ENCODE data around the gene TFF1. TPM values are rescaled to one million over a fixed set of nuclear protein-coding genes. Genes with fewer than 3 reads are reported as not detected.
"Not testable (repeated sequence)": the region's sequence is repeated elsewhere in the genome, so short reads cannot be mapped to it uniquely, and the experiment has no call there.

TFF1 gene
- not detected for polyA plus RNA-seq (ENCODE audit: low read depth in 6 of 6)

DNA sequence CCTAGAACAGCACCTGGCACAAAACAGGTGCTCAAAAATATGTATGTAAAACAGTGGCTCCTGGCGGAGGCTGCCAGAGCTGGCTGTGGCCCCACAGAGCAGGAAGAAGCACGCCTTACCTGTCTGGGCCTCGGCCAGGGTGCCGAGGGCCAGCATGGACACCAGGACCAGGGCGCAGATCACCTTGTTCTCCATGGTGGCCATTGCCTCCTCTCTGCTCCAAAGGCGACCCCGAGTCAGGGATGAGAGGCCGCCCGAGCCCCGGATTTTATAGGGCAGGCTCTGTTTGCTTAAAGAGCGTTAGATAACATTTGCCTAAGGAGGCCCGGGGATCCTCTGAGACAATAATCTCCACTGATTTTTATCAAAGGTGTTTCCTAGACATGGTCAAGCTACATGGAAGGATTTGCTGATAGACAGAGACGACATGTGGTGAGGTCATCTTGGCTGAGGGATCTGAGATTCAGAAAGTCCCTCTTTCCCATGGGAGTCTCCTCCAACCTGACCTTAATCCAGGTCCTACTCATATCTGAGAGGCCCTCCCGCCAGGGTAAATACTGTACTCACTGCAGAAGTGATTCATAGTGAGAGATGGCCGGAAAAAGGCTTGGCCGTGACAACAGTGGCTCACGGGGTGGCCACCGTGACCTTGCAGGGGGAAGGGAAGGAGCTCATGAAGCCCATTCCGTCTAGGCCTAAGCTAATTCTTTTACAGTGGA, at the start of gene TFF1:
Gene TFF1, minus strand, starts transcription at position 244 of the 719 bp plus-strand sequence. Its CDS starts 40 bp downstream, at position 204.
- no peaks in the 10 kb centered on the region for H3K36me3 Mint-ChIP-seq
- no peaks in the 10 kb centered on the region for H3K9me3 Mint-ChIP-seq

GRCh38 chr21:42414928-42415769, 48.8 kb upstream of the TFF1 start:
- peak overlapping the region in 2 of 6 donors; percentile 70 to 84 for H3K27ac Mint-ChIP-seq
- no peaks in the 10 kb centered on the region for H3K9me3 Mint-ChIP-seq
- H3K4me1 Mint-ChIP-seq = peaks cover 0 to 10% (median 0%) of the 10 kb centered on the region in 3 donors
- DNase-seq (peak; percentile 44), ATAC-seq (ENCODE audit: low read depth in 2 of 2) (peak; percentile 84)
- peaks cover 9 to 16% (median 10%) of the 10 kb centered on the region in 3 donors for H3K27me3 Mint-ChIP-seq
- peak overlapping the region in 1 of 8 donors; percentile 36 for H3K4me3 Mint-ChIP-seq
- no peaks in the 10 kb centered on the region for H3K36me3 Mint-ChIP-seq

More for the DNA sequence above, at the start of gene TFF1:
- Mint-ChIP-seq H3K4me3 (peak within 1 kb of the TSS in 1 of 8 donors; percentile 65), H3K27me3 (peaks cover 21 to 39% (median 39%) of the 10 kb centered on the region in 3 donors), H3K4me1 (no peaks in the 10 kb centered on the region), H3K27ac (no peak within 1 kb of the TSS)
- no peak for ATAC-seq (ENCODE audit: low read depth in 2 of 2)
- no peak for DNase-seq

GRCh38 chr21:42414553-42414927, 48.2 kb upstream of the TFF1 start:
- Mint-ChIP-seq H3K36me3 (no peaks in the 10 kb centered on the region), H3K4me1 (peaks cover 0 to 10% (median 0%) of the 10 kb centered on the region in 3 donors)

DNA sequence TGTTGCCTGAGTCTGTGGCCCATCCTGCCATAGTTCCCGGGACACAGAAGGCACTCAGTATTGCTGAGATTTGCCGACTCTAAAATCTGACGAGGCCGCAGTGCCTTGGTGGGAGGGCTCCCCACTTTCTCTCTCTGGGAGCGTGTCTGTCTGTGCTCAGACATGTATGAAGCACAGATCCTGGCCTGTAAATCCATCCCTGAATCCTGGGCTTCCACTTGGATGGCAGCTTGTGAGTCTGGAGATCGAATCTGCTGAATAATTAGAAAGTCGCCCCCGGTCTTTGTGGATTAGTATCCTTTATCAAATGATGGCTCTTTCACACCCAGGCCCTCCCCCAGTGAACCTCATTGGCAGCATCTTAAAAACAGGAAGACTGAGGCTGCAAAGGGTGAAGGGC, 47.7 kb upstream of the TFF1 start:
- Mint-ChIP-seq H3K4me3 (no peak overlapping the region), H3K27ac (peak overlapping the region; percentile 2 to 81 (median 66)), H3K27me3 (peaks cover 7 to 13% (median 7%) of the 10 kb centered on the region in 3 donors), H3K36me3 (no peaks in the 10 kb centered on the region), H3K4me1 (peaks cover 0 to 10% (median 0%) of the 10 kb centered on the region in 3 donors), H3K9me3 (peaks cover 0 to 1% (median 0%) of the 10 kb centered on the region in 7 donors)
- ATAC-seq (ENCODE audit: low read depth in 2 of 2) = no peak
- no peak for DNase-seq

More at GRCh38 chr21:42414553-42414927, 48.2 kb upstream of the TFF1 start:
- peaks cover 0 to 1% (median 0%) of the 10 kb centered on the region in 7 donors for H3K9me3 Mint-ChIP-seq
- peak overlapping the region in 3 of 6 donors; percentile 70 to 84 (median 77) for H3K27ac Mint-ChIP-seq
- peaks cover 10 to 13% (median 12%) of the 10 kb centered on the region in 3 donors for H3K27me3 Mint-ChIP-seq
- no peak for ATAC-seq (ENCODE audit: low read depth in 2 of 2)
- no peak overlapping the region for H3K4me3 Mint-ChIP-seq
- no peak for DNase-seq

DNA sequence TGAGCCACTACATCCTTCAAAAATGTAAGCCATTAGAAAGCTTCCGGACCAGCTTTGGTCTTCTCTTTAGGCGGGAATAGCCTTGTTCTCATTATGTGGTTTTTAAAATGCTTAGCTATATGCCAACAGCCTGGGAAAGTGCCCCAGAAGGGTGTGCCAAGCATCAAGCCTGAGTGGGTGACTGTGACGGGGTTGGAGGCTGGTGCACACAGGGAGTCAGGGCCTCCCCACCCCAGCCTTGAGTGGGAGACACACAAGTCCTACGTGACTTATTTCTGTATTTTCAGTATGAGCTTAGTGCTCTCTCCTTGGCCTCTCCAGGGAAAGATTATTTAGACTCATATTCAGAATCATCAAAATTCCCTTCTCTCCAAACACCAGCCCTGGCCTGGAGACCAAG, 47.2 kb upstream of the TFF1 start:
- DNase-seq = no peak
- H3K27ac Mint-ChIP-seq = peak overlapping the region in 3 of 6 donors; percentile 26 to 77 (median 77)

DNA sequence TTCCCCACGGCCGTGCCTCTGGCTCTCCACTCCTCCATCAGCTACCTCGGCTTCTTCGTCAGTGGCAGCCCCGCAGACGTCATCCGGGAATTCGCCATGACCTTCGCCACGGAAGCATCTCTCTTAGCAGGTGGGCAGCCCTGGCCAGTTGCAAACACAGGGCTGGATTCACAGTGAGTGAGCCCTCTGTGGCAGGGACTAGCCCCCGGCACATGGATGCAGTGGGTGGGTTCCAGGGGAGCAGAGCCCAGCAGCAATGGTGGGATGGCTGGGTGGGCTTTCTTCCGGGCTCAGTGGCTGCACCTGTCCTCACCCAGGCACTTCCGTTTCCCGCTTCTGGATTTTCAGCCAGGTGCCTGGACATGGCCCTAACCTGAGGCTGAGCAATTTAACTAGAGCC, 46.8 kb upstream of the TFF1 start:
- Mint-ChIP-seq H3K27me3 (peaks cover 6 to 9% (median 7%) of the 10 kb centered on the region in 3 donors), H3K36me3 (no peaks in the 10 kb centered on the region), H3K9me3 (peaks cover 0 to 1% (median 0%) of the 10 kb centered on the region in 7 donors), H3K27ac (peak overlapping the region in 1 of 6 donors; percentile 77), H3K4me1 (peaks cover 0 to 10% (median 0%) of the 10 kb centered on the region in 3 donors), H3K4me3 (no peak overlapping the region)
- DNase-seq (no peak), ATAC-seq (ENCODE audit: low read depth in 2 of 2) (no peak)

More for the DNA sequence above, 47.2 kb upstream of the TFF1 start:
- H3K4me1 Mint-ChIP-seq = peaks cover 0 to 10% (median 0%) of the 10 kb centered on the region in 3 donors
- H3K36me3 Mint-ChIP-seq = no peaks in the 10 kb centered on the region
- H3K4me3 Mint-ChIP-seq = no peak overlapping the region
- H3K9me3 Mint-ChIP-seq = peaks cover 0 to 1% (median 0%) of the 10 kb centered on the region in 7 donors
- no peak for ATAC-seq (ENCODE audit: low read depth in 2 of 2)
- H3K27me3 Mint-ChIP-seq = peaks cover 4 to 9% (median 7%) of the 10 kb centered on the region in 3 donors

DNA sequence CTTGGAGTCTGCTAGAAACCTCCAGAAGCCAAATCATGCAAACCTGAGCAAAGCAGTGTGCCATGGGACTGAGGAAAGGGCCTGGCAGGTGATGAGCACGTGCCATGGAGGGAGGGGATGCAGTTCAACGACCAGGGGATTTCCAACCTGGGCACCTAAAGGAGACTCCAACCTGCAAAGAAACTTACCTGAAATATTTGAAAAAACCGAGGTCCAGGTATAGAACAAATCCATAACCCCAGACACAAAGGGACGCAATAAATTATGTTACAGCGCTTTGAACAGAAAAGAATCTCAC, 46.2 kb upstream of the TFF1 start:
- Mint-ChIP-seq H3K27me3 (peaks cover 7 to 9% (median 9%) of the 10 kb centered on the region in 3 donors), H3K9me3 (peaks cover 0 to 1% (median 0%) of the 10 kb centered on the region in 7 donors), H3K36me3 (no peaks in the 10 kb centered on the region), H3K4me3 (no peak overlapping the region), H3K4me1 (peaks cover 0 to 10% (median 0%) of the 10 kb centered on the region in 3 donors), H3K27ac (no peak overlapping the region)
- ATAC-seq (ENCODE audit: low read depth in 2 of 2) (peak in 1 of 2 donors; percentile 17), DNase-seq (no peak)

DNA sequence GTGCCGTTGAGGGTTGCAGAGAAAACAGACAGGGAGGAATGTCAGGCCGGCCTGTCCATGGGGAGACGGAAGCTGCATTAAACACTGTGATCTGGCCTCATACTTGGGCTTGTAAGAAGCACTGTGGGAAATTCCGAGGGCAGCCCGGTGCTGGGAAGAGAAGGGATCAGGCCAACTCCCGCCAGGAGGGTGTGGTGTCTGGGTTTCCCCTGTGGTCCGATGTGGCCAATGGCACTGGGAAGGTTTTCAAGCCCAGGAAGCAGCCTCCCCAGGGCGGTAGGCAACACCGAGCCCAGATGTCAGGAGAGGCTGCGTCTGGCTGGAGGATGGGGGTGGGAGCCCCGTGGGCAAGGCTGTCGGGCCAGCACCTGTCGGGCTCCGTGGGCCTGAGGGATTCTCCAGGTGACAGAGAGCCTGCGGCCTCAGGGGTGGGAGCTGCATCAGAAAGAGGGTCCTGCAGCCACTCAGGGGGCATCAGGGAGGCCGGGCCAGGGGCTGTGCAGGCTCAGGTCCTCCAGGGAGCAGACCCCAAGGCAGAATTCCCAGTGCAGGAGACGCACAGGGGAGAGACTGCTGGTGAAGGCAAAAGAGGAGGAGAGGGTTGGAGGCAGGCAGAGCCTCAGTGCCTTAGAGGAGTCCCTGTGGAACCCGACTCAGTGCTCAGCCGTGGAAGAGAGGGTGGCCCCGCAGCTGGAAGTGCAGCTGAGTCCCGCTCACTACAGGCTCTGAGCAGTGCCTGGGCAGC, 45.7 kb upstream of the TFF1 start:
- Mint-ChIP-seq H3K27me3 (peaks cover 7 to 9% (median 7%) of the 10 kb centered on the region in 3 donors), H3K4me1 (peaks cover 0 to 10% (median 0%) of the 10 kb centered on the region in 3 donors), H3K4me3 (no peak overlapping the region), H3K36me3 (no peaks in the 10 kb centered on the region), H3K9me3 (peaks cover 0 to 1% (median 0%) of the 10 kb centered on the region in 7 donors), H3K27ac (no peak overlapping the region)
- ATAC-seq (ENCODE audit: low read depth in 2 of 2) (no peak), DNase-seq (no peak)

GRCh38 chr21:42411197-42411869, 45.0 kb upstream of the TFF1 start:
- no peak for DNase-seq
- peaks cover 7 to 12% (median 9%) of the 10 kb centered on the region in 3 donors for H3K27me3 Mint-ChIP-seq
- H3K27ac Mint-ChIP-seq = no peak overlapping the region
- H3K4me1 Mint-ChIP-seq = peaks cover 0 to 10% (median 0%) of the 10 kb centered on the region in 3 donors
- H3K4me3 Mint-ChIP-seq = no peak overlapping the region
- no peak for ATAC-seq (ENCODE audit: low read depth in 2 of 2)
- H3K9me3 Mint-ChIP-seq = peaks cover 0 to 1% (median 0%) of the 10 kb centered on the region in 7 donors
- no peaks in the 10 kb centered on the region for H3K36me3 Mint-ChIP-seq

DNA sequence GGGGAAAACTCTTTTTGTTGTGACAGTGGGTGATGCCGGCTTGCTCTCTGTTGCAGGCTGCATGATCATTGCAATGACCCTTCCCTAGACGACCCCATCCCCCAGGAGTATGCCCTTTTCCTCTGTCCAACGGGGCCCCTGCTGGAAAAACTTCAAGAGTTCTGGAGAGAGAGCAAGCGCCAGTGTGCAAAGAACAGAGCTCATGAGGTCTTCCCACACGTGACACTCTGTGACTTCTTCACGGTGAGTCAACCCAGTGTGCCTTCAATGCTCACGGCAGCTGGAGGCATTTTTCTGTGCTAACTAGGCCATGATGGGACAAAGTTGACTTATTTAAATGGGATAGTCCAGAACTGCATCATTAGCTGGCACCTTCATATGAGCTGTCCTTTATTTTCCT, 43.0 kb upstream of the TFF1 start:
- DNase-seq (no peak), ATAC-seq (ENCODE audit: low read depth in 2 of 2) (no peak)
- H3K9me3 Mint-ChIP-seq = peaks cover 0 to 1% (median 0%) of the 10 kb centered on the region in 7 donors
- no peak overlapping the region for H3K4me3 Mint-ChIP-seq
- no peaks in the 10 kb centered on the region for H3K4me1 Mint-ChIP-seq
- H3K27me3 Mint-ChIP-seq = peaks cover 7 to 22% (median 9%) of the 10 kb centered on the region in 3 donors
- H3K36me3 Mint-ChIP-seq = no peaks in the 10 kb centered on the region
- H3K27ac Mint-ChIP-seq = no peak overlapping the region

GRCh38 chr21:42408718-42409117, 42.4 kb upstream of the TFF1 start:
- not testable (repeated sequence) for H3K4me3 Mint-ChIP-seq; H3K9me3 Mint-ChIP-seq; H3K27ac Mint-ChIP-seq; ATAC-seq (ENCODE audit: low read depth in 2 of 2); H3K4me1 Mint-ChIP-seq; H3K36me3 Mint-ChIP-seq; DNase-seq
- H3K27me3 Mint-ChIP-seq = peaks cover 7 to 22% (median 9%) of the 10 kb centered on the region in 3 donors

DNA sequence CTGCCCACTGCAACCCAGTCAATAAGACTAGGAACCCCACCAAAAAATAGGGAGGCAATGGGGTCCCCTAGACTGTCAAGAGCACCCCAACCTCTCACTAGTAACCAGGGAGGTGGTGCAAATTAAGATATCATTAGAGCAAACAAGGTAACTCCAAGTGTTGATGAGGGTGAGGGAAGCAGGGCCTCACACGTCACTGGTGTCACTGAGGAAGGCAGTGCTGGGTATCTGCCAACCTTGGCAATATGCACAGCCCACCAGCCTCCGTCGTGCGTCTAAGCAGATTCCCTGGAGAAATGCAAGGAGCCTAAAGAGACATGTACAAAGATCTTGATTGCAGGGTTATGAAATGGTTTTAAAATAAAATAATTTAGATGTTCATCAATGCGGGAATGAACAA, 41.1 kb upstream of the TFF1 start:
- H3K4me1 Mint-ChIP-seq = no peaks in the 10 kb centered on the region

More for the DNA sequence above, 41.1 kb upstream of the TFF1 start:
- Mint-ChIP-seq H3K9me3 (peaks cover 0 to 1% (median 0%) of the 10 kb centered on the region in 7 donors), H3K36me3 (no peaks in the 10 kb centered on the region), H3K27ac (no peak overlapping the region), H3K27me3 (peaks cover 7 to 22% (median 9%) of the 10 kb centered on the region in 3 donors), H3K4me3 (no peak overlapping the region)
- no peak for ATAC-seq (ENCODE audit: low read depth in 2 of 2)
- no peak for DNase-seq
